Putamen (tissue), 1 donor: ENCODE data around the gene FLACC1.
"Not testable (repeated sequence)": the region's sequence is repeated elsewhere in the genome, so short reads cannot be mapped to it uniquely, and the experiment has no call there.

ENCODE experiments used
- DNase-seq: peaks from one replicate; pipeline ENCODE4 v3.0.0-alpha.2; 2016; ENCODE audit warnings: low spot score

FLACC1 gene, protein sequence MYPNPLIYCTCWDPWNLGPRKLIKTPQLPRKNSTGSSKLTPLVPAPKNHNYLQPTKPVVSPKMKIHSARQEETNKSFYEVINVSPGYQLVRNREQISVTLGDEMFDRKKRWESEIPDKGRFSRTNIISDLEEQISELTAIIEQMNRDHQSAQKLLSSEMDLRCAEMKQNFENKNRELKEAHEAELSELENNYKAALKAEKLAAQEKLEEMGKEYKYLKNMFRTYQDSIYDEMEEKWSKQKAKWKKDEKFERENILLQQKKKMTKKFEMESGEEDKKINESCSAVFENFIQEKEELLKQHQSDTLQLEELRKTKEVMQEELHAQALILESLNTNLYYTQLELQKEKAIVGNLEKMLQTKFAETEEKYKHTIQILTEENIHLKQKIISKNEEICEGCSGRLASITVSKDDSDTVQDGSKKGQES

DNA sequence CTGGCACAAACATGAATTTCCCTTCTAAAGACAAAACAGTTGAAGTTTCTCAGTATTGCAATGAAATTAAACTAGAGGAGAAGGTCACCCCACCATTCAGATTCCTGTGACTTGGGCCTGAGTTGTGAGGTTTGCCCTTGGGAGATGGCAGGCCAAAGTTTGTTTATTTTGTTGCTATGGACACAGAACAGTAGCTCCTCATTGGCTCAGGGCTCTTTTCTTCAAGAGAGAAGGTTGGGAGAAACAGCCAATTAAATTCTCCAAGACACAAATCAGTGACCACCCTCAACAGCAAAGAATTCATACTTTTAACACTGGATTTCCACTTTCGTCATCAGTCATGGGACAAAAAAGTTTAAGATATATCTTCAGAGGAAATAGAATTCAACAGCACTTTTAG is at the start of gene FLACC1:
Gene FLACC1, minus strand, starts transcription at position 125 of the 400 bp plus-strand sequence. CDS start 5,941 bp downstream, outside the sequence.
- peak; percentile 20 for DNase-seq

DNA sequence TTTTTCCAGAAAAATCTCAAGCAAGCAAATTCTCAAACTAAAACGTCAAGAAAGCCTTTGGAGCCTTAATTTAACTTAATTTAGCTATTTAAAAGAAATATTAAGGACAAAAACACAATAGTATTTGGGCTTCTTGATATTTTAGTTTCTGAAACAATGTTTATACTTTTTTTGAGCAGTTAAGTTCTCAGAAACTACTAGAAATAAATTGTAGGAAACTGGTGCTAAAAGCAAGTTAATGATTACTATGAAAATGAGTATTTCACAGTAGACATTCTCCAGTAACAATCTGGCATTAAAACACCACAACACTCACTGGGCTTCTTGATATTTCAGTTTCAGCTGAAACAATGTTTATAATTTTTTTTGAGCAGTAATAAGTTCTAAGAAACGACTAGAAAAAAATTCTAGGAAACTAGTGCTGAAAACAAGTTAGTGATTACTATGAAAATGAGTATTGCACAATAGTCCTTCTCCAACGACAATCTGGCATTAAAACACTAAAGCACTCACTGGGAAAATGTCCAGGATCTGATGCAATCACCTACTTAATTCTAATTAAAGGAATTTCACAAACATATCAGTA is 49.0 kb upstream of the FLACC1 start:
- no peak for DNase-seq

DNA sequence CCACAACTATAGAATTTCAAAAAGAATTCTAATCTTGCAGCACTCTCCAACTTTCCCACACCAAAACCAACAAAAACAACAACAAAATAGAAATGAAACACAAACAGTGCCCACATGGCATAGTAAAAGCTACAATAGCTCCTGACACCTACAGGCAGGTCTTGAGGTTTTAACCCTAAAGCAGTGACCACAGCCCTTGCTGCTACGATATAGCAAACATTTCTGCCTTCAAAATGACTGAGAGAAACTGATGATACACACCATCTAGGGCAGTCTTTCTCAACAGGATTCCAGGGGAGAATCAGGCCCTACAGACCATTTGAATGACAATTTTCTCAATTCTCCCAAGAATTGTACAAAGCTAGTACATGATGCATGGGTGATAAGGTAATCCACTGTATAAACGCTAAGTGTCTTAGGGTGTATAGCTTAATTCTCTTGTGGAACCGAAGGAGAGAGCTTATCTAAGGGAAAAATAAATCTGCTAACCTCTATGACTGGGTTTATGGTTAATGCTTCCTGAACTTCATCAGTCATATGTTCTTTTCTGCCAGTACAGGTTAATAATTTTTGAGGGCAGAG is 47.6 kb upstream of the FLACC1 start:
- DNase-seq = no peak

DNA sequence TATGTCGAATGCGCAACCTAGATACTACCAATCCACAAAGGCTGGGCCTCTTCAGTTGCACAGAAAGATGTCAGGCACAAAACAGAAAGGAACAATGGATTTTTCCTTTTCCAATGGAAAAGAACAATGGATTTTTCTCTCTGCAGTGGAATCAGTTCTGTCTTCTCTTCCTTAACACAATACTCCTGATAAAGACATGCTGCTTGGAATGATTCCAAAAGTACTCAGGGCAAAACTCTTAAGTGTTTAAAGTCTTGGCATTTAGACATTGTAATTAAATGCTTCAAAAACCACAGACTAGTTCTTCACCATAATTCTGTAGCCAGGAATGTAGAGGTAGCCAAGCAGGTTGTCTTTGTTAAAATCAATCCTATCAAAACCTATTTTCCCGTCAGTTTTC is 46.7 kb upstream of the FLACC1 start:
- no peak for DNase-seq

DNA sequence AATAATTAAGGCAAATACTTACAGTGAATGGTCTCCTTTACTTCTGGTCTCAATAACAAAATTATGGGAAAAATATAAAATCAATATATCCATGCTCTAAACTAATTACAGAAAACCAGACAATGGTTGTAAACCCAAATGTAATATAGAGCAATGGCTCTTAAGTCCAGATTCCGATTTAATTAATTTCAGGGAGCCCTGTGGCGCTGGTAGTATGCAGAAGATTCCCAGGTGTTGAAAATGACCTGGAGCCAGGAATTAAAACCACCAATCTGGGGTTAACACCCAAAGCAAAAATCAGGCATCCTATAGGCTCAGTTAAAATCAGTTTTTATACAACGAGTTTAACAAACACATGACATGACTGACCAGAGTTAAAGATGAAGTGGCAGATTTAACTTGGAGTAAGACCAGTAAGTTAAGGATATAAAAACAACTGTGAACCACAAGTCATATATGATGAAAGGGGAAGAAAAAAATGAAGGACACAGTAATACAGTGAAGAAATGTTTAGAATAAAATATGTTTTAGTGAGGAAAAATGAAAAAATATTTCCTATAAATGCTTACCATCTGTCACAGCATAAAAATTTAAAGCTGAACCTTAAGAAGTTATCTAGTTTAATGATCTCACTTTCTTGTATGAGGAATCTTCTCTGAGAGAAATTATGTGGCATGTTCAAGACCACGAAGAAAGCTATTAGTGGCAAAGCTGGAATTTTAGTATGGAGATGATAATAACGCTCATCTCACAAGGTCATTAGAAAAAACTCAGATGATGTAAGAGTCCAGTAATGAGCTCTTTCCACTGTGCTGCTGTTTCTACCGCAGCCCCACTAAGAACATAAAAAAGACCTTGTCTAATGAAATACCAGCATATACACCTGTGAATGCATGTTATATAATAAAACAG is 45.8 kb upstream of the FLACC1 start:
- DNase-seq = no peak

DNA sequence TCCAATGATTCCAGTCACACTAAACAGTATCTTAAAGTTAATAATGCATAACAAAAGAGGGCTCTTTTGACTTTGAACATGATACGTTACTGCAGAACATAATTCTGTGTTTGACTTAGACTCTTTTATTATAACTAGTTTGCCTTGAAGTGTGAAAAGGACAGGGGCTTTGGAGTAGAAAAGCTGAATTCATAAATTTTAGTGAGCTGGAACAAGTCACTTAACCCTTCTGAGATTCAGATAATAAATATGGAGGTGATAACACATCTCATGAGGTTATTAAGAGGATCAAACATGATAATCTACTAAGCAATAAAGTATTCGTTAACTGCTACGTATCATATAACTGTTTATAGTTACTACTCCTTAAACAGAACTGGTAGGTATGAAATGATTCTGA is 44.7 kb upstream of the FLACC1 start:
- DNase-seq = no peak

DNA sequence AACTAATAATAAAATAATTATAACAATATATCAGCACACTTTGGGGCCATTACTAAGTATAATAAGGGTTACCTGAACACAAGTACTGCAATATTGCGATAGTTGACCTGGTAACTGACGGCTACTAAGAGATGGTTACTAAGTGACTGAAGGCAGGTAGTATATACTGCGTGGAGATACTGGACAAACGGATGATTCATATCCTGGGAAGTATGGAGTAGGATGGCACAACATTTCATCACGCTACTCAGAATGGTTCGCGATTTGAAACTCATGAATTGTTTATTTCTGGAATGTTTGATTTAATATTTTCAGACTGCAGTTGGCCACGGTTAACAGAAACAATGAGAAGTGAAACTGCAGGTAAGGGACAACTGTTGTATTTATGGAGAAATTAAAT is 39.5 kb upstream of the FLACC1 start:
- DNase-seq = no peak

DNA sequence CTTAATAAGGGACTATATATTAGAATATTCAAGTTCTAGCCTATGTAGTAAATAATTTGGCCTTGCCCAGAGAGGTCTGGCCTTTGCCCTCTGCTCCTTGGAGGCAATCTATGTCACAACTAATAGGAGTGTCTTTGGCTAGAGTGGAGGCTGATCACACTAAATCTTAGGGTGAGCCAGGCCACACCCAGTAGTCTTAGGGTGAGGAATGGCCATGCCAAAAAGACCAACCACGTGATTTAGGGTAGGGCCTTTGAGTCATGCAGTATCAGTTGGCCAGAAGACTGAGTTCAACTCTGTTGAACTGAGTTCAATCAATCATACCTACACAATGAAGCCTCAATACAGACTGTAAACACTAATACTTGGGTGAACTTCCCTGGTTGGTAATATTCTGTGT is 26.0 kb upstream of the FLACC1 start:
- DNase-seq = no peak

DNA sequence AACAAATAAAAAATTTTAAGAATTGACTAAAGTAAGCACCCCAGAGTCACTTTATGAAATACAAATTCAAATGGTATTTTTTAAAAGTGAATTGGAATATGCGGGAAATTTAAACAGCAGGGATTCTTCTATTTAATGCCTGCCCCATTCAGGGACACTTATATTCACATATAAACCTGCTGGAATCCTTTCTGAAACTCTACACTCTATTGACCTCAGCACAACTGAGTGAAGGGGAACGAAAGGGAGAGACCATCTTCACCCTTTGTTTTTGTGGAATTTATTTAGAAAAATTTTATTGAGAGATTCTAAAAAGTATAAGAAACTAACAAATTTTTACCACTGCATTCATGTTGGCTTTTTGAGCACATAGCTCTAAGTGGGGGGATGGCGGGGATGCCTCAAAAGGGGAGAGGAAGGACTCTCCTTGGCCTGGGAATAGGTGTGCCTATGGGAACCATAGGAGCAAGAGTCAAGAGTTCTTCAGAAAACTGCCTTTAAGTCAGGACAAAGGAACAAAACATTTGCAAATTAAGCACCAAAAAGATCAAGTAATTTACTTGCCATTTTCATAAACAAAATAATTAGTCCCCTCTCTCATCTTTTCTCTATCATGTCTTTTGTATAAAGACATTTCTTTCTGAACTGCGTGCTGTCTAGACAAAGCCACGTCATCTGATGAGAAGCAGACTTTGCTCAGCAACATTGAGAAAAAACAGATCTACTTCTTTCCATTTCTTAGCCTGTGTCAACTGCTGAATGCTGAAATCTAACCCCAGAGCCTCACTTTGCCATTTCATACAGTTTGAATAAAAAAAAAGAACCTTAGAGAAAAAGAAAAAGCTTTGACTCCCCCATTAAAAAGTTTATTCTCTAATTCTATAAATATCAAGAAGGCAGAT is 21.6 kb upstream of the FLACC1 start:
- DNase-seq = no peak

DNA sequence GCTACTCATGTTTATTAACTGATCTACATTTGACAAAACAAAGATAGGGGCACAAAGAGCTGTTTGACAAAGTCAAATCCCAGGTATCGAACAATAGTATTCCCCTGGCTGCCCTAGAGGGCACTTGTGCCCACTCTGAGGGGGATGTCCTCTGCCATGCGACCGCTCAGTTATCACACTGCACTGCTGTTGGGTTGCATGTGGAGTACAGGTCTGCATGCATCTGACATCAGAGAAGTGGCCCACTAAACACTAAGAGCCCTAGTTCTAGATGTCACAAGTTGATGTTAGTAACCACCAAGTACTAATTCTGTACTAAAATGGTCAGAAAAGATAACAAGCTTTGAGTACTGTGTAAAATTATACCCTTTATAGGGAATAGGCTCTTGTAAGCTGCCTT is 20.1 kb upstream of the FLACC1 start:
- no peak for DNase-seq

DNA sequence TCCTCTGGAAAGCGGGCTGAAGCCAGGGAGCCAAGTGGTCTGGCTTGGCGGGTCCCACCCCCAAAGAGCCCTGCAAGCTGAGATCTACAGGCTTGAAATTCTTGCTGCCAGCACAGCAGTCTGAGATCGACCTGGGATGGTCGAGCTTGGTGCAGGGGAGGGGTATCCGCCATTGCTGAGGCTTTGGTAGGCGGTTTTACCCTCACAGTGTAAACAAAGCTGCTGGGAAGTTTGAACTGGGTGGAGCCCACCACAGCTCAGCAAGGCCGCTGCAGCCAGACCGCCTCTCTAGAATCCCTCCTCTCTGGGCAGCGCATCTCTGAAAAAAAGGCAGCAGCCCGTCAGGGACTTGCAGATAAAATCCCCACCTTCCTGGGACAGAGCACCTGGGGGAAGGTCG is 12.6 kb upstream of the FLACC1 start:
- no peak for DNase-seq

DNA sequence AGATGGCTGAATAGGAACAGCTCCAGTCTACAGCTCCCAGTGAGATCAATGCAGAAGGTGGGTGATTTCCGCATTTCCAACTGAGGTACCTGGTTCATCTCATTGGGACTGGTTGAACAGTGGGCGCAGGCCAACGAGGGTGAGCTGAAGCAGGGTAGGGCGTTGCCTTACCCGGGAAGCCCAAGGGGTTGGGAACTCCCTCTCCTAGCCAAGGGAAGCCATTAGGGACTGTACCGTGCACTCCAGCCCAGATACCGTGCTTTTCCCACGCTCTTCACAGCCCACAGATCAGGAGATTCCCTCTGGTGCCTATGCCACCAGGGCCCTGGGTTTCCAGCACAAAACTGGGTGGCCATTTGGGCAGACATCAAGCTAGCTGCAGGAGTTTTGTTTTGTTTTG is 12.2 kb upstream of the FLACC1 start:
- DNase-seq = not testable (repeated sequence)

DNA sequence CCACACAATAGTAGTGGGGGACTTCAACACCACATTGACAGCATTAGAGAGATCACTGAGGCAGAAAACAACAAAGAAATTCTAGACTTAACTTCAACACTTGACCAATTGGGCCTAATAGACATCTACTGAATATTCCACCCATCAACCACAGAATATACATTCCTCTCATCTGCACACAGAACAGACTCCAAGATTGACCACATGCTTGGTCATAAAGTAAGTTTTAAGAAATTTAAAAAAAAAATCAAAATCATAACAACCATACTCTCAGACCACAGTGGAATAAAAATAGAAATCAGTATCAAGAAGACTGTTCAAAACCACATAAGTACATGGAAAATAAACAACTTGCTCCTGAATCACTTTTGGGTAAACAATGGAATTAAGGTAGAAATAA is 9.0 kb upstream of the FLACC1 start:
- DNase-seq = no peak

DNA sequence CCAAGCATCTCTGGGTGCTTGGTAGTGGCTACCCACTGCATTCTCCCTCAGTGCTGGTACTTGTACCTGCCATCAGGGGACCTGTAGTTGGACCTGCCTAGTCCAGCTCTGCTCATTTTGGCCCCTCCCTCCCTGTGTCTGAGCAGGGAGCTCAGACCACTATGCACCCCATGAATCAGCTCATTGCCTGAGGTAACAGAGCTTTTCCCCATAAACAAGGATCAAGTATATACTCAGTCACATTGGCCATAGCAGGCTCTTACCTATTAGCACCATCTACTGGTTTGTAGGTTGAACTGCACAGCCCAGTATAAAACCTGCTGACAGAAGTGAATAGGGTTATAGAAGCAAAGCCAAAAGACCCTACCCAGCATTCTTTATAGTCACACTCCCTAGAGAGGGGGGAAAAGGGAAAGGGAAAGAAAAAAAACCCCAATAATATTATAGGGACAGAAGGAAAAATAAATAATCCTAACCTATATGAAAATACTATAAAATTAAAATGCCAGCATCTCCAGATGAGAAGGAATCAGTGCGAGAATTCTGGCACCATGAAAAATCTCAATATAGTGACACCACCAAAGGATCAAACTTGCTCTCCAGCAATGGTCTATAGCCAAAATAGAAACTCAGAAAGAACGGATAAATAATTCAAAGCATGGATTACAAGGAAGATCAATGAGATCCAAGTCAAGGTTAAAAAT is 6.9 kb upstream of the FLACC1 start:
- no peak for DNase-seq

DNA sequence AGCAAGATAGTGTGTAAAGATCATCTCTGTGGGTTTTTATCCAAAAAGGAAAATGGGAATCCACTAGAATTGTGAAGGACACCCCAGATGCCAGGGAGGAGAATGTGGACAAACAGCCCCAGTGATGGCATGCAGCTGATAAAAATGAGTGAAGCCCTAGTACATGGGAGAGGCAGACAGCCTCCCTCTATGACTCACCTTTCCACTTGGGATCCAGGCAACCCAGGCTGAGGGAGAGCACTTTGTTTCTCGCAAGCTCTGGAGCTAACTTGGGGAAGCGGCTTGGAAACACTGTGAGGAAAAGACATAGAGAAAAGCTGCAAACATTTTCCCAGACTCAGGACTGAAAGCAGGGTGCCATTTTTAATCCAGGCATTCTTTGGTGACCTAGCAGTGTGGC is 5.3 kb upstream of the FLACC1 start:
- peak; percentile 15 for DNase-seq

DNA sequence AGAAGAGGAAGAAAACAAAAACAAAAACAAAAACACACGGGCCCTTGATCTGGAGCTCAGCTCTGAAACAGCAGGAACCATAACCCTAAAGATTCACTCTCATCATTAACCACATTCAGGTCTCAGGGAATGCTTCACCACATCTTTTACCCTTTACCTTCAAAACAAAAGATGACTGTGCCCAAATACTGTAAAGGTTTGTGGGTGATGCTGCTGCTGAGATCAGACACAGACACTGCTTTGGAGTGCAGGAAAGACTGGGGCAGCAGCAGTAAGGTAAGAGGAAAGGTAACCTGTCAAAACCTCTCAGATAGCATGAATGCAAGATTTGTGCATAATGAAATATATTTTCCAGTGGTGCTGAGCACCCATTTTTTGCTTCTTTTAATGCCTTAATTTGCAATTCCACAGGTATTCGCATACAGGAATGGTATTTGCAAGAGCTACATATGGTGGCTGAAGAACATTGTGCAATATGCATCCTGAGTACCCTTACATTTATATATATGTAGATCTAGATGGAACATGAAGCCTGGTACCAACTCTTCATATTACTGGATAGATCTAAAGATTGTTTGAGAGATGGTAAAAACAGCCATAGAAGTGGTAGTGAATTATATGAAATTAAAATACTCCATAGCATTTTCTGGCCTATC is 4.1 kb upstream of the FLACC1 start:
- no peak for DNase-seq

DNA sequence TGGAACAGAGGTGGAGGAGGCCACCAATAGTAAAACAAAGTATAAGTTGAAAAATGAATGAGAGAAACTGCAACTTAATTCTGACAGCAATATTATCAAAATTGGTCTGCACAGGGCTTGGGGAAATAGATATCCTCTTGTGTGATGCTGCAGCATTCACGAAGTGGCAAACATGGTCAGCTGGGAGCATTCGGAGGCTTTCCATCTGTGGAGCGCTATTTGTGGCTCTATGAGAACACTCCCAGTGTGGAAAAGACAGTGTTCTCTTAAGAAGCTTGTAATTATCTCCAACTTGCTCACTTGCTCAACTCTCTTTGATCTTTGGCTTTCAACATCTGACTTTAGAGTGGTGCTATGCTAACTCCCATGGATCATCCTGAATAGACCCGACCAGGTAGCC is 3.1 kb upstream of the FLACC1 start:
- no peak for DNase-seq

DNA sequence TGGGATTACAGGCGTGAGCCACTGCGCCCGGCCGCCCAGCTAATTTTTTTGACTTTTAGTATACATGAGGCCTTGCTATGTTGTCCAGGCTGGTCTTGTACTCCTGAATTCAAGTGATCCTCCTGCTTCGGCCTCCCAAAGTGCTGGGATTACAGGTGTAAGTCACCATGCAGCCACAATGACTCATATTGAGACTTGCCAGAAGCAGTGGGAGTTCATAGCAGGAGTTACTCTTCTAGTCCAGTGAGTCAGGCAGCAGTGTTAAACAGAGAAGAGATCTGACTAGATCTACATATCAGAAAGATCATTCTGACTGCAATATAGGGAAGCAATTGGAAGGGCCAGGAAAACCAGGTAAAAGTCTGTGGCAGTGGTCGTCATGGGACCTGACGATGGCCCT is 1.5 kb upstream of the FLACC1 start:
- no peak for DNase-seq

DNA sequence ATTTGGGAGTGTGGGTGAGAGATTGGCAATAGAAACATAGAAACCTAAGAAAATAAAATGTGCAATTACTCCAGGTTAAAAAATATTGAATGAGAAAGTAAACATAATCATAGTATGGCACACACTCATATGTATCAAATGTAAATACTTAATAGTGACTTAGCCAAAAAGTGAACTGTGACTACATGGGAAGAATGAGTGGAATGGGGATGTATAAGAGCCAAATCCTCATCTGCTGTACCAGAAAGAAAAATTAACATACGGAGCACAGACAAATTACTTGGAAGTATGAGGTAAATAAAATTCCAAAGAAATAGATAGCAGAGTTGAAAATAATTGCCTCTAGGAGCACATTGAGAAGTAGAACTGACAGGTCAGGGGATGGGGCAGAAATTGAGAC is 4.0 kb downstream of the FLACC1 start:
- no peak for DNase-seq

DNA sequence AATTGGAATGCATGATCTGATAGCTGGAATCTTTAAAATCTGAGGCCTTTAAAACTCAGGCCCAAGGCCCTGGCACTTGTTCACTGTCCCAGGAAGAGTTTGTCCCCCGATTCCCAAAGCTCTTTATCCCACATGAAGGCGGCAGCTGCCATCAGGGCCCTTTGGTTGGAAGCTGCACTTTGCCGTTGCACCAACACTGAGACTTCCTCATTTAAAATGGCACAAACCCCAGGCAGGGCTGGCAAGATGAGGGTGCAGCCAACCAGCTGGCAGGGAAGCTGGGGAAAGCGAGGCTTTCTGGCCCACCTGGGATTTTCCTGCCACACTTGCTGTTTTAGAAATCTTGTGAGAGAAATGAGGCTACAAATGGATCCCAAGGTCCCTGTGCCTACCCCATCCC is 6.3 kb downstream of the FLACC1 start:
- no peak for DNase-seq
